ENCODE measurements around the gene POTEB.
"Not testable (repeated sequence)": the region's sequence is repeated elsewhere in the genome, so short reads cannot be mapped to it uniquely, and the experiment has no call there.

DNA sequence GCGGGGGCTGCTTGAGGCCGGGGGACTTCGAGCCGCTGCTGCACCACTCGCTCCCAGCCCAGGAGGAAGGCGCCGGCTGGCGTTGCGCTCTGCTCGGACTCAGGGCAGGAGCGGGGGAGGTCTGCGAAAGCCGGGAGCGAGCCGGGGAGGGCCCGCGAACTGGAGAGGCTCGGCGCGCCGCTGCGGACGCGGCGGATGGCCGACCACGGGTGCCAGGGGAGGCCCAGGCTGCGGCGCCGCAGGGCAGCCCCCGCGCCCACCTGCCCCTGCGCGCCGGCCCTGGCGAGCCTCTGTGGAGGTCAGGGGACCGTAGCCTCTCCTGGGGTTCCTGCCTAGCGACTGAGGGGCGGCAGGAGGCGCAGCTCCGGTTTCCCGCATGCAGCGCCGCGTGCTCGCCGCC is 12.0 kb upstream of the POTEB start:
- TF ChIP-seq, protein P1, sequence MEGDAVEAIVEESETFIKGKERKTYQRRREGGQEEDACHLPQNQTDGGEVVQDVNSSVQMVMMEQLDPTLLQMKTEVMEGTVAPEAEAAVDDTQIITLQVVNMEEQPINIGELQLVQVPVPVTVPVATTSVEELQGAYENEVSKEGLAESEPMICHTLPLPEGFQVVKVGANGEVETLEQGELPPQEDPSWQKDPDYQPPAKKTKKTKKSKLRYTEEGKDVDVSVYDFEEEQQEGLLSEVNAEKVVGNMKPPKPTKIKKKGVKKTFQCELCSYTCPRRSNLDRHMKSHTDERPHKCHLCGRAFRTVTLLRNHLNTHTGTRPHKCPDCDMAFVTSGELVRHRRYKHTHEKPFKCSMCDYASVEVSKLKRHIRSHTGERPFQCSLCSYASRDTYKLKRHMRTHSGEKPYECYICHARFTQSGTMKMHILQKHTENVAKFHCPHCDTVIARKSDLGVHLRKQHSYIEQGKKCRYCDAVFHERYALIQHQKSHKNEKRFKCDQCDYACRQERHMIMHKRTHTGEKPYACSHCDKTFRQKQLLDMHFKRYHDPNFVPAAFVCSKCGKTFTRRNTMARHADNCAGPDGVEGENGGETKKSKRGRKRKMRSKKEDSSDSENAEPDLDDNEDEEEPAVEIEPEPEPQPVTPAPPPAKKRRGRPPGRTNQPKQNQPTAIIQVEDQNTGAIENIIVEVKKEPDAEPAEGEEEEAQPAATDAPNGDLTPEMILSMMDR (IDR thresholded peaks at IDR 0.05; ENCODE audit: low read depth, low read length) = not testable (repeated sequence)
- TF ChIP-seq POLR2A (IDR thresholded peaks at IDR 0.05; ENCODE audit: extremely low read depth, insufficient read length); MYC (IDR thresholded peaks at IDR 0.05; ENCODE audit: low read depth, low read length): not testable (repeated sequence)
- TF ChIP-seq, protein P2, sequence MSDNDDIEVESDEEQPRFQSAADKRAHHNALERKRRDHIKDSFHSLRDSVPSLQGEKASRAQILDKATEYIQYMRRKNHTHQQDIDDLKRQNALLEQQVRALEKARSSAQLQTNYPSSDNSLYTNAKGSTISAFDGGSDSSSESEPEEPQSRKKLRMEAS (IDR thresholded peaks at IDR 0.05; ENCODE audit: low read depth, low read length) = not testable (repeated sequence)
